H1 (cell line): ENCODE measurements around the gene RPS6KA2. TPM values are rescaled to one million over a fixed set of nuclear protein-coding genes. Genes with fewer than 3 reads are reported as not detected.

ENCODE experiments used
- PHF8 ChIP-seq: fragments of 200-600 bp; sonication (generic); conservative IDR thresholded peaks from 2 replicates; pipeline ENCODE4 v1.7.1; 2012; ENCODE audit warnings: low read depth, mild to moderate bottlenecking, inconsistent platforms, low read length, moderate library complexity
- RBBP5 ChIP-seq: IDR thresholded peaks from 2 replicates; pipeline ENCODE4 v1.7.1; 2012; ENCODE audit warnings: low read depth, mild to moderate bottlenecking, inconsistent platforms, low read length, moderate library complexity, borderline replicate concordance
- SP2 ChIP-seq: IDR thresholded peaks from 2 replicates; pipeline ENCODE4 v1.6.1; 2012; ENCODE audit warnings: mild to moderate bottlenecking, low read length, inconsistent platforms
- polyA plus RNA-seq, 7 experiments: library from polyadenylated mRNA; depleted of rRNA in 3 of 7; stranded (reverse) in 5 of 7; unstranded in 2 of 7; fragments of >200 nt in 5 of 7; fragments of 200-250 nt in 2 of 7; gene quantifications; 1 replicate in 5 of 7; 2 replicates in 1 of 7; 4 replicates in 1 of 7; pipeline versions ENCODE4 v1.2.1 to v1.2.3, GENCODE V29; 2011 to 2013; ENCODE audit warnings: missing spikeins in 2 of 7, mixed read lengths in 2 of 7
- total RNA-seq: library from RNA; stranded (reverse); fragmentation: NEBNext Ultra II Directional; extraction: Animal tissue kit (Norgen Biotek cat#: 25700); gene quantifications from 2 replicates; pipeline ENCODE4 v1.2.1, GENCODE V29; 2021

Gene RPS6KA2
- total and polyA plus RNA-seq, 2 of the 8 experiments (the other 6 are each of a cell fraction or from before 2014, with no cell fraction given): 8.8 to 25.7 TPM

DNA sequence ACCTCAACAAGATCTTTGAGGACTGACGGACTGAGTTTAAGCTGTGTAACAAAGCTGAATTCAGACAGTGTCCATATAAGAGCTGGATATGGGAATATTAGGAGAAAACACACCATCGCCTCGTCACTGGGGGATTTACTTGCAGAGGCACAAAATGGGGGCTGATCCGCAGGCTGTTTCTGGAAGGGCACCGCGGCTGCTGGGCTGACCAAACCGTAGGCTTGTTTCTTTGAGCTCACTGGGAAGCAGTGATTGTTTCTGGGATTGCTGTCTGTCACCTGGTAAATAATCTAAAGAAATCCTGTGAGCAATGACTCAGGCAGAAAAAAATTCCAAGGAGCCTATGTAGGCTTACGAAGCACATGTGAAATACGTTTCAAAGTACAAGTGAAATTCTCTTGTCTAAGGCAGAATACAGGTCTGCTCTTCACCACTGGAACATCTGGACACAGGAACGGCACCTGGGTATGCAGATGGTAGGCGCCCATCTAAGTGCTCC, 180.4 kb downstream of the RPS6KA2 start (continued):
- TF ChIP-seq PHF8 (no peak), RBBP5 (no peak), SP2 (no peak)
